GM12873 (cell line): ENCODE results near the gene ARL16.

ENCODE experiments used
- CTCF ChIP-seq: IDR thresholded peaks from 2 replicates; pipeline ENCODE4 v1.5.1; 2012; ENCODE audit warnings: low read depth, mild to moderate bottlenecking, moderate library complexity, low read length, control low read depth; ENCODE audit not compliant: insufficient read depth; ENCODE audit errors: missing control alignments

The ARL16 gene

GRCh38 chr17:81651692-81652091 lies 31.9 kb downstream of the ARL16 start:
- no peak for TF ChIP-seq CTCF

GRCh38 chr17:81650951-81651350 lies 32.6 kb downstream of the ARL16 start:
- TF ChIP-seq CTCF, result no peak

- no peak for TF ChIP-seq CTCF
Observed at GRCh38 chr17:81648707-81649085, 34.9 kb downstream of the ARL16 start.

GRCh38 chr17:81648013-81648706 lies 35.4 kb downstream of the ARL16 start:
- TF ChIP-seq CTCF, result no peak

GRCh38 chr17:81647640-81648012 lies 36.0 kb downstream of the ARL16 start:
- no peak for TF ChIP-seq CTCF

GRCh38 chr17:81646869-81647600 lies 36.6 kb downstream of the ARL16 start:
- no peak for TF ChIP-seq CTCF

- no peak for TF ChIP-seq CTCF
Observed at GRCh38 chr17:81644976-81645952, 38.3 kb downstream of the ARL16 start.
